GM19468 (cell line): Measurements from ENCODE around the gene AMMECR1L.
A peak's percentile ranks its signal among the peaks of the same experiment; 100 is the strongest.
"Not testable (repeated sequence)": the region's sequence is repeated elsewhere in the genome, so short reads cannot be mapped to it uniquely, and the experiment has no call there.

Experiments used
- ATAC-seq: cut with Tn5 transposase; IDR thresholded peaks from one replicate; pipeline ENCODE4 v1.9.1; 2021; ENCODE audit warnings: mild to moderate bottlenecking, moderate library complexity, moderate number of reproducible peaks; ENCODE audit not compliant: unreplicated experiment; ENCODE audit errors: extremely low read depth

AMMECR1L gene

GRCh38 chr2:127885780-127886592 is at the start of gene AMMECR1L:
TSS of gene AMMECR1L (minus strand) at chr2:127885956. CDS start at chr2:127874234, 11,722 bp downstream.
- peak; percentile 84 for ATAC-seq

GRCh38 chr2:127935337-127935736 is 49.6 kb upstream of the AMMECR1L start:
- no peak for ATAC-seq

GRCh38 chr2:127932199-127932876 is 46.6 kb upstream of the AMMECR1L start:
- no peak for ATAC-seq

GRCh38 chr2:127929449-127929848 is 43.7 kb upstream of the AMMECR1L start:
- ATAC-seq: no peak

GRCh38 chr2:127927384-127927783 is 41.6 kb upstream of the AMMECR1L start:
- ATAC-seq: no peak

- ATAC-seq: no peak
Observed at GRCh38 chr2:127917916-127918315, 32.2 kb upstream of the AMMECR1L start.

GRCh38 chr2:127913808-127914457 is 28.2 kb upstream of the AMMECR1L start:
- no peak for ATAC-seq

GRCh38 chr2:127911737-127912136 is 26.0 kb upstream of the AMMECR1L start:
- ATAC-seq: no peak

GRCh38 chr2:127910415-127910814 is 24.7 kb upstream of the AMMECR1L start:
- no peak for ATAC-seq

- ATAC-seq: no peak
Observed at GRCh38 chr2:127909019-127909418, 23.3 kb upstream of the AMMECR1L start.

- ATAC-seq: not testable (repeated sequence)
Observed at GRCh38 chr2:127907733-127908400, 22.1 kb upstream of the AMMECR1L start.

- no peak for ATAC-seq
Observed at GRCh38 chr2:127906206-127906926, 20.6 kb upstream of the AMMECR1L start.

GRCh38 chr2:127901339-127902056 is 15.7 kb upstream of the AMMECR1L start:
- ATAC-seq: no peak

GRCh38 chr2:127897531-127898211 is 11.9 kb upstream of the AMMECR1L start:
- no peak for ATAC-seq

- ATAC-seq: no peak
Observed at GRCh38 chr2:127893494-127893893, 7.7 kb upstream of the AMMECR1L start.

GRCh38 chr2:127893033-127893432 is 7.3 kb upstream of the AMMECR1L start:
- no peak for ATAC-seq

- no peak for ATAC-seq
Observed at GRCh38 chr2:127891811-127892210, 6.1 kb upstream of the AMMECR1L start.

GRCh38 chr2:127890756-127891155 is 5.0 kb upstream of the AMMECR1L start:
- not testable (repeated sequence) for ATAC-seq

GRCh38 chr2:127888772-127889171 is 3.0 kb upstream of the AMMECR1L start:
- ATAC-seq: no peak
